ENCODE measurements around the gene FXYD4. TPM values are rescaled to one million over a fixed set of nuclear protein-coding genes. Genes with fewer than 3 reads are reported as not detected.

FXYD4 gene
- total RNA-seq, 2 donors from 2014 or later = 0.97 TPM; not detected in 1

DNA sequence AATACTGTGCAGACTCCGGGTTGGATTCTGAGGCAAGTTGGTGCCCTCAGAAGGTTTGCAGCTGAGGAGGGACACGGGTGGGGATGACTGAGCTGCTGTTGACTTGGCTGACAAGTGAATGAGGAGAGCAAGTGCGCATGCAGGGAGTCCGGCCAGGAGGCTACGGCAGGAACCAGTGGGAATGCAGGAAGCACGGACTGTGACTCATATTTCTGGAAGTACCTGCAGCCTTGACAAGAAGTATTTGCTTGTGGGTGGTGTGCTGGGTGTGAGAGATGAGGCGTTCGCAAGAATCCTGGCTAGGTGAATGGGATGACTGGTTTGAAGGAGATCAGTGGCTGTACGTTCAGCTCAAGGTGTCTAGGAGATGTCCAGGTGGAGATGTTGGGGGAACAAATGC is 30.8 kb upstream of the FXYD4 start:
- Mint-ChIP-seq H3K36me3 (ENCODE audit: low read depth) (no peaks in the 10 kb centered on the region), H3K4me3 (no peak overlapping the region), H3K9me3 (no peaks in the 10 kb centered on the region), H3K4me1 (peaks cover 13% of the 10 kb centered on the region), H3K27me3 (ENCODE audit: insufficient read depth) (peaks cover 16% of the 10 kb centered on the region), H3K27ac (no peak overlapping the region)
- Histone ChIP-seq H3K27me3 (ENCODE audit: control insufficient read depth, insufficient read depth, low read length, poor library complexity, severe bottlenecking) (no peaks in the 10 kb centered on the region), H3K4me1 (ENCODE audit: control insufficient read depth, insufficient read depth, low read length) (no peaks in the 10 kb centered on the region), H3K27ac (ENCODE audit: low read depth, low read length) (no peak overlapping the region), H3K4me3 (ENCODE audit: low read length) (no peak overlapping the region), H3K9ac (ENCODE audit: extremely low read depth, low read length, poor library complexity, severe bottlenecking) (no peak overlapping the region), H3K9me3 (ENCODE audit: control insufficient read depth, low read length) (no peaks in the 10 kb centered on the region), H3K36me3 (ENCODE audit: control insufficient read depth, insufficient read depth, low read length) (no peaks in the 10 kb centered on the region)
- TF ChIP-seq, protein P1, sequence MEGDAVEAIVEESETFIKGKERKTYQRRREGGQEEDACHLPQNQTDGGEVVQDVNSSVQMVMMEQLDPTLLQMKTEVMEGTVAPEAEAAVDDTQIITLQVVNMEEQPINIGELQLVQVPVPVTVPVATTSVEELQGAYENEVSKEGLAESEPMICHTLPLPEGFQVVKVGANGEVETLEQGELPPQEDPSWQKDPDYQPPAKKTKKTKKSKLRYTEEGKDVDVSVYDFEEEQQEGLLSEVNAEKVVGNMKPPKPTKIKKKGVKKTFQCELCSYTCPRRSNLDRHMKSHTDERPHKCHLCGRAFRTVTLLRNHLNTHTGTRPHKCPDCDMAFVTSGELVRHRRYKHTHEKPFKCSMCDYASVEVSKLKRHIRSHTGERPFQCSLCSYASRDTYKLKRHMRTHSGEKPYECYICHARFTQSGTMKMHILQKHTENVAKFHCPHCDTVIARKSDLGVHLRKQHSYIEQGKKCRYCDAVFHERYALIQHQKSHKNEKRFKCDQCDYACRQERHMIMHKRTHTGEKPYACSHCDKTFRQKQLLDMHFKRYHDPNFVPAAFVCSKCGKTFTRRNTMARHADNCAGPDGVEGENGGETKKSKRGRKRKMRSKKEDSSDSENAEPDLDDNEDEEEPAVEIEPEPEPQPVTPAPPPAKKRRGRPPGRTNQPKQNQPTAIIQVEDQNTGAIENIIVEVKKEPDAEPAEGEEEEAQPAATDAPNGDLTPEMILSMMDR (conservative IDR thresholded peaks at IDR 0.05) = no peak
- WGBS, 2 experiments (ENCODE audit: insufficient coverage in 1 of 2, insufficient read length in 1 of 2) = 89 to 95% methylated on average over 9 of the region's 9 CpGs
- no peak for DNase-seq

DNA sequence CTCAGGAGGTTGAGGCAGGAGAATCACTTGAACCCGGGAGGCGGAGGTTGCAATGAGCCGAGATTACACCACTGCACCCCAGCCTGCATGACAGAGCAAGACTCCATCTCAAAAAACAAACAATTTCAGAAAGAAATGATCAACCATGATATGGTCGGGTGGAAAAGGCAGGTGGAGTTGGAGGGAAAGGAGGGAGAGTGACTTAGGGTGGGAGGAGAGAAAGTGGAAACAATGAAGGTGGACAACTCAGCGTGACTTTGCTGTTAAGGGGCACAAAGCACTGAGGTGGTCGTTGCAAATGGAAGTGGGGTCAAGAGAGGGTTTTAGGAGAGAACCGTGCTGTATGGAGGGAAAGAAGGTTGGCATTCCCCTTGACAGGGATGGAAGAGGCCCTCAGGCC is 30.0 kb upstream of the FXYD4 start:
- Histone ChIP-seq H3K9ac (ENCODE audit: extremely low read depth, low read length, poor library complexity, severe bottlenecking) (no peak overlapping the region), H3K27ac (ENCODE audit: low read depth, low read length) (no peak overlapping the region), H3K27me3 (ENCODE audit: control insufficient read depth, insufficient read depth, low read length, poor library complexity, severe bottlenecking) (no peaks in the 10 kb centered on the region), H3K36me3 (ENCODE audit: control insufficient read depth, insufficient read depth, low read length) (no peaks in the 10 kb centered on the region), H3K4me3 (ENCODE audit: low read length) (no peak overlapping the region), H3K4me1 (ENCODE audit: control insufficient read depth, insufficient read depth, low read length) (no peaks in the 10 kb centered on the region), H3K9me3 (ENCODE audit: control insufficient read depth, low read length) (no peaks in the 10 kb centered on the region)
- Mint-ChIP-seq H3K4me3 (no peak overlapping the region), H3K36me3 (ENCODE audit: low read depth) (no peaks in the 10 kb centered on the region), H3K9me3 (no peaks in the 10 kb centered on the region), H3K27me3 (ENCODE audit: insufficient read depth) (peaks cover 16% of the 10 kb centered on the region), H3K4me1 (peaks cover 12% of the 10 kb centered on the region), H3K27ac (no peak overlapping the region)
- no peak for DNase-seq
- 92 to 96% methylated on average over 4 to 7 of the region's 7 CpGs for WGBS, 2 experiments (ENCODE audit: insufficient coverage in 1 of 2, insufficient read length in 1 of 2)
- TF ChIP-seq, protein P1 (conservative IDR thresholded peaks at IDR 0.05) = no peak

DNA sequence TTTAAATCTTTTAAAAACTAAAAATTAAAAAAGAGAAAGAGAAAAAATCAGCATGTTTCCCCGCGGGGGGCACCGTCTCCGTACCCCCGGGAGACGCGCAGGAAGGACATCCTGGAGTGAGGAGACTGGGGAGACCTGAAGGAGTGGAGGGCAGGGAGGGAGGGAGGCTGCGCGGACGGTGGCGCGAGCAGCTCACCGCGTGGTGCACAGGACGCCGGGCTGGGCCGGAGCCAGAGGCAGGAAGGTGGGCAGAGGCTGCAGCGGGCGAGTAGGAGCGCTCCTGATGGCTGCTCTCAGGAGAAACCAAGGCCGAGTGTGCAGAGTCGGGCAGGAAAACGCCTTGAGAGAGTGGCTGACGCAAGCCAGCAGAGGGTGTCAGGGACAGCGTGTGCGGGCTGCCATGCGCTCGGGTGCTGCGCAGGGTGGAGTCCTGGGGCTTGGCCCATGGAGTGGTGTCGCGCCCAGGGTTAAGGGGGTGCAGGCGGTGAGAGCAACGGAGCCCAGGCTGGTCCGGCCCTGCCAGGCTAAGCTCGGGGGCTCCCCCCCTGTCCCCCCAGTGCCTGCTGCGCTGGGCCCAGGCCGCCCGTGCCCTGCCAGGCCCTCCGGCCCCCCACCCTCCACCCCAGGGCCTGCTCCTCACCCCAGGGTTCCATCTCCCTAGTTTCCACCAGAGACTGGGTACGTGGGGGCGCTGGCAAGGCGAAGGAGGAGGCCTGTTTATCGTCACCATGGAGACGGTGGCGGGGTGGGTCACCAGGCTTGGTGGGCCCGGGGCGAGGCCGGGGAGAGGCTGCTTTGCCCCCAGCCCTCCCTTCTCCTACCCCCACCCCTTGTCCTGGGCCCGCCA is 28.9 kb upstream of the FXYD4 start:
- TF ChIP-seq, protein P1 (conservative IDR thresholded peaks at IDR 0.05) = no peak
- no peak overlapping the region for H3K27ac ChIP-seq (ENCODE audit: low read depth, low read length)
- H3K9ac ChIP-seq (ENCODE audit: extremely low read depth, low read length, poor library complexity, severe bottlenecking) = no peak overlapping the region
- H3K36me3 Mint-ChIP-seq (ENCODE audit: low read depth) = no peaks in the 10 kb centered on the region
- H3K9me3 ChIP-seq (ENCODE audit: control insufficient read depth, low read length) = no peaks in the 10 kb centered on the region
- no peak for DNase-seq
- H3K9me3 Mint-ChIP-seq = no peaks in the 10 kb centered on the region
- H3K4me1 Mint-ChIP-seq = peaks cover 5% of the 10 kb centered on the region
- no peaks in the 10 kb centered on the region for H3K4me1 ChIP-seq (ENCODE audit: control insufficient read depth, insufficient read depth, low read length)
- H3K27me3 Mint-ChIP-seq (ENCODE audit: insufficient read depth) = peaks cover 15% of the 10 kb centered on the region
- no peaks in the 10 kb centered on the region for H3K36me3 ChIP-seq (ENCODE audit: control insufficient read depth, insufficient read depth, low read length)
- H3K4me3 ChIP-seq (ENCODE audit: low read length) = no peak overlapping the region
- H3K4me3 Mint-ChIP-seq = no peak overlapping the region
- WGBS, 2 experiments (ENCODE audit: insufficient coverage in 1 of 2, insufficient read length in 1 of 2) = 94 to 95% methylated on average over 35 to 49 of the region's 49 CpGs
- H3K27ac Mint-ChIP-seq = no peak overlapping the region
- H3K27me3 ChIP-seq (ENCODE audit: control insufficient read depth, insufficient read depth, low read length, poor library complexity, severe bottlenecking) = no peaks in the 10 kb centered on the region

Data from endodermal cell (in vitro differentiated cells).